ENCODE measurements around the gene ACTMAP. TPM values are rescaled to one million over a fixed set of nuclear protein-coding genes. Genes with fewer than 3 reads are reported as not detected.

The ACTMAP gene
- total and polyA plus RNA-seq, 9 of the 15 experiments (the other 6 are each of a cell fraction or from before 2014, with no cell fraction given) = 1.7 to 16.6 (median 4.9) TPM

DNA sequence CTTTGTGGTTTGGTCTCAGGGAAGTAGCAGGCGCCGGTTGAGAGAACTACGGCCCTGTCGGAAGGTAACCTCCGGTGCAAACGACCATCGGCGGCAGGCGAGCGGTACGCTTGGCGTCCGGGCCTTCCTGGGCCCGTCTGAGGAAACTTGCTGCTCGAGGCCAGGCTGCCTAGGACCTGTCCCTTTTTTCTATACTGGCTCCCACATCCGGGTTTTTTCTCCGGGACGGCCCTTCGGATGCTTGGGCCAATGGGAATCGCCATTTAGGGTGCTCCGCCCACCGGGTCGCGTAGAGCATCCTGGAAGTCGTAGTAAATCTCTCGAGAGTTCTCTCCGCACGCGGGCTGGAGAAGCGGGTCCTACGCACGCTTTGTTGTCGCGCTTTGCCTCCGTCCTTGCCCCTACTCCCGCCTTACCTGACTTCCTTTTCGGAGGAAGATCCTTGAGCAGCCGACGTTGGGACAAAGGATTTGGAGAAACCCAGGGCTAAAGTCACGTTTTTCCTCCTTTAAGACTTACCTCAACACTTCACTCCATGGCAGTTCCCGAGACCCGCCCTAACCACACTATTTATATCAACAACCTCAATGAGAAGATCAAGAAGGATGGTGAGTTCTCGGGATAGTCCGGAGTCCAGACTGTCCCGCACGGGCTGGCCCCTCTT lies 729 bp upstream of the ACTMAP start, which contains the start of gene SNRPA (continued):
- TF ChIP-seq RBM17 (IDR thresholded peaks at IDR 0.05; ENCODE audit: borderline replicate concordance, low read depth, low read length) (no peak), MAZ (CRISPR knock-in tag; conservative IDR thresholded peaks at IDR 0.05 in 1 of 2, IDR thresholded peaks at IDR 0.05 in 1 of 2) (peak in 1 of 2 experiments; percentile 50; a peak in 2 of 4 replicates), ZNF311 (CRISPR knock-in tag; IDR thresholded peaks at IDR 0.05) (no peak), KDM4B (IDR thresholded peaks at IDR 0.05; ENCODE audit: borderline replicate concordance in 2 of 2, low read depth in 1 of 2) (no peak), CHD4 (IDR thresholded peaks at IDR 0.05; ENCODE audit: insufficient read depth, insufficient replicate concordance, low read depth, low read length, poor library complexity, severe bottlenecking) (no peak), HCFC1 (IDR thresholded peaks at IDR 0.05; ENCODE audit: low read depth, low read length) (peak; percentile 86), ZNF263 (CRISPR knock-in tag; IDR thresholded peaks at IDR 0.05; ENCODE audit: borderline replicate concordance) (no peak)
- TF ChIP-seq, protein P1, sequence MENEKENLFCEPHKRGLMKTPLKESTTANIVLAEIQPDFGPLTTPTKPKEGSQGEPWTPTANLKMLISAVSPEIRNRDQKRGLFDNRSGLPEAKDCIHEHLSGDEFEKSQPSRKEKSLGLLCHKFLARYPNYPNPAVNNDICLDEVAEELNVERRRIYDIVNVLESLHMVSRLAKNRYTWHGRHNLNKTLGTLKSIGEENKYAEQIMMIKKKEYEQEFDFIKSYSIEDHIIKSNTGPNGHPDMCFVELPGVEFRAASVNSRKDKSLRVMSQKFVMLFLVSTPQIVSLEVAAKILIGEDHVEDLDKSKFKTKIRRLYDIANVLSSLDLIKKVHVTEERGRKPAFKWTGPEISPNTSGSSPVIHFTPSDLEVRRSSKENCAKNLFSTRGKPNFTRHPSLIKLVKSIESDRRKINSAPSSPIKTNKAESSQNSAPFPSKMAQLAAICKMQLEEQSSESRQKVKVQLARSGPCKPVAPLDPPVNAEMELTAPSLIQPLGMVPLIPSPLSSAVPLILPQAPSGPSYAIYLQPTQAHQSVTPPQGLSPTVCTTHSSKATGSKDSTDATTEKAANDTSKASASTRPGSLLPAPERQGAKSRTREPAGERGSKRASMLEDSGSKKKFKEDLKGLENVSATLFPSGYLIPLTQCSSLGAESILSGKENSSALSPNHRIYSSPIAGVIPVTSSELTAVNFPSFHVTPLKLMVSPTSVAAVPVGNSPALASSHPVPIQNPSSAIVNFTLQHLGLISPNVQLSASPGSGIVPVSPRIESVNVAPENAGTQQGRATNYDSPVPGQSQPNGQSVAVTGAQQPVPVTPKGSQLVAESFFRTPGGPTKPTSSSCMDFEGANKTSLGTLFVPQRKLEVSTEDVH (IDR thresholded peaks at IDR 0.05; ENCODE audit: low read depth, partially characterized antibody) = no peak
- TF ChIP-seq, protein P2, sequence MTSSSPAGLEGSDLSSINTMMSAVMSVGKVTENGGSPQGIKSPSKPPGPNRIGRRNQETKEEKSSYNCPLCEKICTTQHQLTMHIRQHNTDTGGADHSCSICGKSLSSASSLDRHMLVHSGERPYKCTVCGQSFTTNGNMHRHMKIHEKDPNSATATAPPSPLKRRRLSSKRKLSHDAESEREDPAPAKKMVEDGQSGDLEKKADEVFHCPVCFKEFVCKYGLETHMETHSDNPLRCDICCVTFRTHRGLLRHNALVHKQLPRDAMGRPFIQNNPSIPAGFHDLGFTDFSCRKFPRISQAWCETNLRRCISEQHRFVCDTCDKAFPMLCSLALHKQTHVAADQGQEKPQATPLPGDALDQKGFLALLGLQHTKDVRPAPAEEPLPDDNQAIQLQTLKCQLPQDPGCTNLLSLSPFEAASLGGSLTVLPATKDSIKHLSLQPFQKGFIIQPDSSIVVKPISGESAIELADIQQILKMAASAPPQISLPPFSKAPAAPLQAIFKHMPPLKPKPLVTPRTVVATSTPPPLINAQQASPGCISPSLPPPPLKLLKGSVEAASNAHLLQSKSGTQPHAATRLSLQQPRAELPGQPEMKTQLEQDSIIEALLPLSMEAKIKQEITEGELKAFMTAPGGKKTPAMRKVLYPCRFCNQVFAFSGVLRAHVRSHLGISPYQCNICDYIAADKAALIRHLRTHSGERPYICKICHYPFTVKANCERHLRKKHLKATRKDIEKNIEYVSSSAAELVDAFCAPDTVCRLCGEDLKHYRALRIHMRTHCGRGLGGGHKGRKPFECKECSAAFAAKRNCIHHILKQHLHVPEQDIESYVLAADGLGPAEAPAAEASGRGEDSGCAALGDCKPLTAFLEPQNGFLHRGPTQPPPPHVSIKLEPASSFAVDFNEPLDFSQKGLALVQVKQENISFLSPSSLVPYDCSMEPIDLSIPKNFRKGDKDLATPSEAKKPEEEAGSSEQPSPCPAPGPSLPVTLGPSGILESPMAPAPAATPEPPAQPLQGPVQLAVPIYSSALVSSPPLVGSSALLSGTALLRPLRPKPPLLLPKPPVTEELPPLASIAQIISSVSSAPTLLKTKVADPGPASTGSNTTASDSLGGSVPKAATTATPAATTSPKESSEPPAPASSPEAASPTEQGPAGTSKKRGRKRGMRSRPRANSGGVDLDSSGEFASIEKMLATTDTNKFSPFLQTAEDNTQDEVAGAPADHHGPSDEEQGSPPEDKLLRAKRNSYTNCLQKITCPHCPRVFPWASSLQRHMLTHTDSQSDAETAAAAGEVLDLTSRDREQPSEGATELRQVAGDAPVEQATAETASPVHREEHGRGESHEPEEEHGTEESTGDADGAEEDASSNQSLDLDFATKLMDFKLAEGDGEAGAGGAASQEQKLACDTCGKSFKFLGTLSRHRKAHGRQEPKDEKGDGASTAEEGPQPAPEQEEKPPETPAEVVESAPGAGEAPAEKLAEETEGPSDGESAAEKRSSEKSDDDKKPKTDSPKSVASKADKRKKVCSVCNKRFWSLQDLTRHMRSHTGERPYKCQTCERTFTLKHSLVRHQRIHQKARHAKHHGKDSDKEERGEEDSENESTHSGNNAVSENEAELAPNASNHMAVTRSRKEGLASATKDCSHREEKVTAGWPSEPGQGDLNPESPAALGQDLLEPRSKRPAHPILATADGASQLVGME (CRISPR knock-in tag; IDR thresholded peaks at IDR 0.05) = no peak
- TF ChIP-seq, protein P3, sequence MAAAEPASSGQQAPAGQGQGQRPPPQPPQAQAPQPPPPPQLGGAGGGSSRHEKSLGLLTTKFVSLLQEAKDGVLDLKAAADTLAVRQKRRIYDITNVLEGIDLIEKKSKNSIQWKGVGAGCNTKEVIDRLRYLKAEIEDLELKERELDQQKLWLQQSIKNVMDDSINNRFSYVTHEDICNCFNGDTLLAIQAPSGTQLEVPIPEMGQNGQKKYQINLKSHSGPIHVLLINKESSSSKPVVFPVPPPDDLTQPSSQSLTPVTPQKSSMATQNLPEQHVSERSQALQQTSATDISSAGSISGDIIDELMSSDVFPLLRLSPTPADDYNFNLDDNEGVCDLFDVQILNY (CRISPR knock-in tag; IDR thresholded peaks at IDR 0.05) = no peak
- TF ChIP-seq, protein P4, sequence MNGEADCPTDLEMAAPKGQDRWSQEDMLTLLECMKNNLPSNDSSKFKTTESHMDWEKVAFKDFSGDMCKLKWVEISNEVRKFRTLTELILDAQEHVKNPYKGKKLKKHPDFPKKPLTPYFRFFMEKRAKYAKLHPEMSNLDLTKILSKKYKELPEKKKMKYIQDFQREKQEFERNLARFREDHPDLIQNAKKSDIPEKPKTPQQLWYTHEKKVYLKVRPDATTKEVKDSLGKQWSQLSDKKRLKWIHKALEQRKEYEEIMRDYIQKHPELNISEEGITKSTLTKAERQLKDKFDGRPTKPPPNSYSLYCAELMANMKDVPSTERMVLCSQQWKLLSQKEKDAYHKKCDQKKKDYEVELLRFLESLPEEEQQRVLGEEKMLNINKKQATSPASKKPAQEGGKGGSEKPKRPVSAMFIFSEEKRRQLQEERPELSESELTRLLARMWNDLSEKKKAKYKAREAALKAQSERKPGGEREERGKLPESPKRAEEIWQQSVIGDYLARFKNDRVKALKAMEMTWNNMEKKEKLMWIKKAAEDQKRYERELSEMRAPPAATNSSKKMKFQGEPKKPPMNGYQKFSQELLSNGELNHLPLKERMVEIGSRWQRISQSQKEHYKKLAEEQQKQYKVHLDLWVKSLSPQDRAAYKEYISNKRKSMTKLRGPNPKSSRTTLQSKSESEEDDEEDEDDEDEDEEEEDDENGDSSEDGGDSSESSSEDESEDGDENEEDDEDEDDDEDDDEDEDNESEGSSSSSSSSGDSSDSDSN (IDR thresholded peaks at IDR 0.05; ENCODE audit: borderline replicate concordance in 1 of 2, low read depth in 2 of 2, low read length in 2 of 2) = no peak

All from K562 (cell line).